ENCODE results near the gene LMX1B.

Gene LMX1B

GRCh38 chr9:126658956-126659555 is 45.3 kb downstream of the LMX1B start:
- Histone ChIP-seq H3K4me3 (ENCODE audit: control insufficient read depth in 1 of 7, extremely low read depth in 1 of 7, insufficient read depth in 4 of 7, low read depth in 2 of 7, low read length in 6 of 7) (no peak overlapping the region), H3K27ac (ENCODE audit: insufficient read depth in 1 of 2, low read depth in 1 of 2, low read length in 2 of 2, poor library complexity in 1 of 2, severe bottlenecking in 2 of 2) (no peak overlapping the region), H3K9me3 (ENCODE audit: control extremely low read depth in 1 of 5, control insufficient read depth in 4 of 5, insufficient read depth in 2 of 5, low read depth in 1 of 5, low read length in 4 of 5) (no peaks in the 10 kb centered on the region), H3K27me3 (replicated peaks in 2 of 5; ENCODE audit: control insufficient read depth in 4 of 5, insufficient read depth in 5 of 5, low read length in 4 of 5) (peaks cover 0 to 54% (median 8%) of the 10 kb centered on the region in 5 experiments), H3K4me1 (ENCODE audit: control extremely low read depth in 1 of 4, control insufficient read depth in 4 of 4, insufficient read depth in 4 of 4, low read length in 3 of 4) (no peaks in the 10 kb centered on the region), H3K36me3 (ENCODE audit: control insufficient read depth in 4 of 4, insufficient read depth in 4 of 4, low read length in 3 of 4) (no peaks in the 10 kb centered on the region)
- POLR2A ChIA-PET = no interaction called here
- CTCF ChIA-PET = interaction anchor here (1.2 kb wide), 1 partner anchor 9 kb away, joined by 3 read pairs; no protein-coding TSS in a partner anchor
- 96% methylated on average over 8 of the region's 11 CpGs for WGBS (ENCODE audit: insufficient coverage)
- DNase-seq = no peak

GRCh38 chr9:126661122-126661520 is 47.4 kb downstream of the LMX1B start:
- Histone ChIP-seq H3K4me3 (ENCODE audit: control insufficient read depth in 1 of 7, extremely low read depth in 1 of 7, insufficient read depth in 4 of 7, low read depth in 2 of 7, low read length in 6 of 7) (no peak overlapping the region), H3K4me1 (ENCODE audit: control extremely low read depth in 1 of 4, control insufficient read depth in 4 of 4, insufficient read depth in 4 of 4, low read length in 3 of 4) (peaks cover 0 to 8% (median 1%) of the 10 kb centered on the region in 4 experiments), H3K27ac (ENCODE audit: insufficient read depth in 1 of 2, low read depth in 1 of 2, low read length in 2 of 2, poor library complexity in 1 of 2, severe bottlenecking in 2 of 2) (no peak overlapping the region), H3K27me3 (replicated peaks in 2 of 5; ENCODE audit: control insufficient read depth in 4 of 5, insufficient read depth in 5 of 5, low read length in 4 of 5) (peaks cover 0 to 56% (median 25%) of the 10 kb centered on the region in 5 experiments), H3K9me3 (ENCODE audit: control extremely low read depth in 1 of 5, control insufficient read depth in 4 of 5, insufficient read depth in 2 of 5, low read depth in 1 of 5, low read length in 4 of 5) (no peaks in the 10 kb centered on the region), H3K36me3 (ENCODE audit: control insufficient read depth in 4 of 4, insufficient read depth in 4 of 4, low read length in 3 of 4) (no peaks in the 10 kb centered on the region)
- DNase-seq = no peak
- WGBS (ENCODE audit: insufficient coverage) = 95% methylated on average over 17 of the region's 17 CpGs
- CTCF ChIA-PET = no interaction called here
- POLR2A ChIA-PET = no interaction called here

GRCh38 chr9:126661521-126662251 is 48.0 kb downstream of the LMX1B start:
- Histone ChIP-seq H3K27ac (ENCODE audit: insufficient read depth in 1 of 2, low read depth in 1 of 2, low read length in 2 of 2, poor library complexity in 1 of 2, severe bottlenecking in 2 of 2) (no peak overlapping the region), H3K27me3 (replicated peaks in 2 of 5; ENCODE audit: control insufficient read depth in 4 of 5, insufficient read depth in 5 of 5, low read length in 4 of 5) (peaks cover 0 to 56% (median 23%) of the 10 kb centered on the region in 5 experiments), H3K4me3 (ENCODE audit: control insufficient read depth in 1 of 7, extremely low read depth in 1 of 7, insufficient read depth in 4 of 7, low read depth in 2 of 7, low read length in 6 of 7) (no peak overlapping the region), H3K36me3 (ENCODE audit: control insufficient read depth in 4 of 4, insufficient read depth in 4 of 4, low read length in 3 of 4) (no peaks in the 10 kb centered on the region), H3K4me1 (ENCODE audit: control extremely low read depth in 1 of 4, control insufficient read depth in 4 of 4, insufficient read depth in 4 of 4, low read length in 3 of 4) (peaks cover 0 to 8% (median 1%) of the 10 kb centered on the region in 4 experiments), H3K9me3 (ENCODE audit: control extremely low read depth in 1 of 5, control insufficient read depth in 4 of 5, insufficient read depth in 2 of 5, low read depth in 1 of 5, low read length in 4 of 5) (no peaks in the 10 kb centered on the region)
- CTCF ChIA-PET = no interaction called here
- DNase-seq = no peak
- whole genome bisulfite sequencing (ENCODE audit: insufficient coverage) = 73% methylated on average over 8 of the region's 15 CpGs
- POLR2A ChIA-PET = no interaction called here

- 65% methylated on average over 7 of the region's 7 CpGs for WGBS (ENCODE audit: insufficient coverage)
- Histone ChIP-seq H3K9me3 (ENCODE audit: control extremely low read depth in 1 of 5, control insufficient read depth in 4 of 5, insufficient read depth in 2 of 5, low read depth in 1 of 5, low read length in 4 of 5) (no peaks in the 10 kb centered on the region), H3K4me1 (ENCODE audit: control extremely low read depth in 1 of 4, control insufficient read depth in 4 of 4, insufficient read depth in 4 of 4, low read length in 3 of 4) (peaks cover 0 to 8% (median 1%) of the 10 kb centered on the region in 4 experiments), H3K36me3 (ENCODE audit: control insufficient read depth in 4 of 4, insufficient read depth in 4 of 4, low read length in 3 of 4) (no peaks in the 10 kb centered on the region), H3K27ac (ENCODE audit: insufficient read depth in 1 of 2, low read depth in 1 of 2, low read length in 2 of 2, poor library complexity in 1 of 2, severe bottlenecking in 2 of 2) (no peak overlapping the region), H3K27me3 (replicated peaks in 2 of 5; ENCODE audit: control insufficient read depth in 4 of 5, insufficient read depth in 5 of 5, low read length in 4 of 5) (peaks cover 0 to 62% (median 17%) of the 10 kb centered on the region in 5 experiments), H3K4me3 (ENCODE audit: control insufficient read depth in 1 of 7, extremely low read depth in 1 of 7, insufficient read depth in 4 of 7, low read depth in 2 of 7, low read length in 6 of 7) (no peak overlapping the region)
- POLR2A ChIA-PET = no interaction called here
- DNase-seq = no peak
- CTCF ChIA-PET = interaction anchor here (0.9 kb wide), 1 partner anchor 10 kb away, joined by 3 read pairs; no protein-coding TSS in a partner anchor
Observed at GRCh38 chr9:126663661-126664072, 49.9 kb downstream of the LMX1B start.

GRCh38 chr9:126664900-126665643 is 51.3 kb downstream of the LMX1B start:
- CTCF ChIA-PET = interaction anchor here (1.2 kb wide), 1 partner anchor 25 kb away, joined by 4 read pairs; no protein-coding TSS in a partner anchor
- Histone ChIP-seq H3K27me3 (replicated peaks in 2 of 5; ENCODE audit: control insufficient read depth in 4 of 5, insufficient read depth in 5 of 5, low read length in 4 of 5) (peaks cover 0 to 73% (median 24%) of the 10 kb centered on the region in 5 experiments), H3K4me1 (ENCODE audit: control extremely low read depth in 1 of 4, control insufficient read depth in 4 of 4, insufficient read depth in 4 of 4, low read length in 3 of 4) (peaks cover 0 to 8% (median 1%) of the 10 kb centered on the region in 4 experiments), H3K9me3 (ENCODE audit: control extremely low read depth in 1 of 5, control insufficient read depth in 4 of 5, insufficient read depth in 2 of 5, low read depth in 1 of 5, low read length in 4 of 5) (no peaks in the 10 kb centered on the region), H3K27ac (ENCODE audit: insufficient read depth in 1 of 2, low read depth in 1 of 2, low read length in 2 of 2, poor library complexity in 1 of 2, severe bottlenecking in 2 of 2) (no peak overlapping the region), H3K36me3 (ENCODE audit: control insufficient read depth in 4 of 4, insufficient read depth in 4 of 4, low read length in 3 of 4) (no peaks in the 10 kb centered on the region), H3K4me3 (ENCODE audit: control insufficient read depth in 1 of 7, extremely low read depth in 1 of 7, insufficient read depth in 4 of 7, low read depth in 2 of 7, low read length in 6 of 7) (peak overlapping the region in 1 of 7 experiments; percentile 11)
- 10% methylated on average over 20 of the region's 25 CpGs for WGBS (ENCODE audit: insufficient coverage)
- DNase-seq = no peak
- POLR2A ChIA-PET = no interaction called here

- H3K36me3 ChIP-seq (ENCODE audit: control insufficient read depth in 4 of 4, insufficient read depth in 4 of 4, low read length in 3 of 4) = no peaks in the 10 kb centered on the region
- ChIA-PET CTCF (interaction anchor here (1.2 kb wide), 1 partner anchor 24 kb away, joined by 4 read pairs; no protein-coding TSS in a partner anchor), POLR2A (no interaction called here)
- H3K27me3 ChIP-seq (replicated peaks in 2 of 5; ENCODE audit: control insufficient read depth in 4 of 5, insufficient read depth in 5 of 5, low read length in 4 of 5) = peaks cover 4 to 78% (median 27%) of the 10 kb centered on the region in 5 experiments
- H3K4me1 ChIP-seq (ENCODE audit: control extremely low read depth in 1 of 4, control insufficient read depth in 4 of 4, insufficient read depth in 4 of 4, low read length in 3 of 4) = peaks cover 0 to 8% (median 1%) of the 10 kb centered on the region in 4 experiments
- no peak for DNase-seq
- H3K4me3 ChIP-seq (ENCODE audit: control insufficient read depth in 1 of 7, extremely low read depth in 1 of 7, insufficient read depth in 4 of 7, low read depth in 2 of 7, low read length in 6 of 7) = peak overlapping the region in 1 of 7 experiments; percentile 11
- H3K27ac ChIP-seq (ENCODE audit: insufficient read depth in 1 of 2, low read depth in 1 of 2, low read length in 2 of 2, poor library complexity in 1 of 2, severe bottlenecking in 2 of 2) = no peak overlapping the region
- 23% methylated on average over 7 of the region's 15 CpGs for WGBS (ENCODE audit: insufficient coverage)
- no peaks in the 10 kb centered on the region for H3K9me3 ChIP-seq (ENCODE audit: control extremely low read depth in 1 of 5, control insufficient read depth in 4 of 5, insufficient read depth in 2 of 5, low read depth in 1 of 5, low read length in 4 of 5)
Observed at GRCh38 chr9:126665644-126666035, 51.9 kb downstream of the LMX1B start.

Data from common myeloid progenitor, CD34-positive (primary cell).